ENCODE results near the gene SRCIN1. TPM values are rescaled to one million over a fixed set of nuclear protein-coding genes. Genes with fewer than 3 reads are reported as not detected.
"Not testable (repeated sequence)": the region's sequence is repeated elsewhere in the genome, so short reads cannot be mapped to it uniquely, and the experiment has no call there.

SRCIN1 gene
- total RNA-seq, 3 donors from 2014 or later, result 2.3 to 7.0 (median 2.5) TPM

DNA sequence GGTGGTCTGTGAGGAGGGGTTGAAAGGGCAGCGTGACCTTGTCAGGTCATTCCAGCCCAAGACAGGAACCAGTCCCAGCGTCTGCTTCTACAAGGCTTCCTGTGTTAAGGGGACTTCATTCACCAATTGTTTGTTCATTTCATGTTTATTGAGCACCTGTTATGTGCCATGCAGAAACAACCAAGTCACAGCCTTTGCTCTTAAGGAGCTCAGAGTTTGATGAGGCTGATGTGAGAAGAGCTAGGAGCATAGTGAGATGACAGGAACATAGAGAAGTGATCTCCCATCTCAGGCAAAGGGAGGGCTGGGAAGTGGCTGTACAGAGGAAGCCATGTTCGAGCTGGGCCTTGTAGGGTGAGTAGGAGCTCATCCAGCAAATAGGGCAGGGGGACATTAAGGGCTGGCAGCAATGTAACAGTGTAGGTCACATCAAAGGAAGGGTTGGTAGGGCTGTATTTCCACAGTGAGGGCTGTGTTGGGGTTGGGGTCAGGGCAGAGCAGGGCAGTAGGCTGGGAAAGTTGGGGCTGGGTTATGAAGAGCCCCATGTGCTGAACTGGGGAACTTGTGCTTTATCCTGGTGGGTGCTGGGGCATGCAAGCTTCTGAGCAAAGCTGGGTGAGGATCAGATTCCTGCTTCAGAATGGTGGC is 97.7 kb downstream of the SRCIN1 start:
- no peaks in the 10 kb centered on the region for H3K36me3 ChIP-seq (ENCODE audit: low read depth)
- DNase-seq (no peak), ATAC-seq (no peak)
- TF ChIP-seq, protein P1, sequence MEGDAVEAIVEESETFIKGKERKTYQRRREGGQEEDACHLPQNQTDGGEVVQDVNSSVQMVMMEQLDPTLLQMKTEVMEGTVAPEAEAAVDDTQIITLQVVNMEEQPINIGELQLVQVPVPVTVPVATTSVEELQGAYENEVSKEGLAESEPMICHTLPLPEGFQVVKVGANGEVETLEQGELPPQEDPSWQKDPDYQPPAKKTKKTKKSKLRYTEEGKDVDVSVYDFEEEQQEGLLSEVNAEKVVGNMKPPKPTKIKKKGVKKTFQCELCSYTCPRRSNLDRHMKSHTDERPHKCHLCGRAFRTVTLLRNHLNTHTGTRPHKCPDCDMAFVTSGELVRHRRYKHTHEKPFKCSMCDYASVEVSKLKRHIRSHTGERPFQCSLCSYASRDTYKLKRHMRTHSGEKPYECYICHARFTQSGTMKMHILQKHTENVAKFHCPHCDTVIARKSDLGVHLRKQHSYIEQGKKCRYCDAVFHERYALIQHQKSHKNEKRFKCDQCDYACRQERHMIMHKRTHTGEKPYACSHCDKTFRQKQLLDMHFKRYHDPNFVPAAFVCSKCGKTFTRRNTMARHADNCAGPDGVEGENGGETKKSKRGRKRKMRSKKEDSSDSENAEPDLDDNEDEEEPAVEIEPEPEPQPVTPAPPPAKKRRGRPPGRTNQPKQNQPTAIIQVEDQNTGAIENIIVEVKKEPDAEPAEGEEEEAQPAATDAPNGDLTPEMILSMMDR (IDR thresholded peaks at IDR 0.05), result no peak
- H3K9me3 ChIP-seq, result no peaks in the 10 kb centered on the region
- no peak overlapping the region for H3K4me3 ChIP-seq
- intact Hi-C loops (cut with DNase I, micrococcal nuclease), result no loop called here
- H3K4me1 ChIP-seq (ENCODE audit: low read depth), result peaks cover 13% of the 10 kb centered on the region

DNA sequence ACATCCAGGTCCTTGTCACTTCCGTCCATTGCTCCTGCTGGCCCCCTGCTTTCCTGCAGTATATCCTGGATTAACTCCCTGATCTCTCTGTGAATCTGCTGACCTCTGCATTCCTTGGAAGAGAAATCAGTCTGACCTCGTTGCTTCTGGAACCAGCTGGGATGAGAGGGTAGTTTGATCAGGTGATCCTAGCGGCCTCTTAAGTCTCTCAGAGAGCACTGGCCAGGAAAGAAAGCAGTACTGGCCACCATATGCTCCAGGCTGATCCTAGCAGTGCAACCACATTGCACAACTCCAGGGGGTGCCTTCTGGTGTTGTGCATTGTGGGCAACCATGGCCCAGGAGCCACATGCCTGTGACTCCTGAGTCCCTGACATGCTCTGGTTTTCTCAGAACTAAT is 98.3 kb downstream of the SRCIN1 start:
- ATAC-seq (no peak), DNase-seq (no peak)
- no peaks in the 10 kb centered on the region for H3K36me3 ChIP-seq (ENCODE audit: low read depth)
- H3K4me1 ChIP-seq (ENCODE audit: low read depth), result peaks cover 13% of the 10 kb centered on the region
- intact Hi-C loops (cut with DNase I, micrococcal nuclease), result no loop called here
- no peak overlapping the region for H3K4me3 ChIP-seq
- no peaks in the 10 kb centered on the region for H3K9me3 ChIP-seq
- TF ChIP-seq, protein P1 (IDR thresholded peaks at IDR 0.05), result no peak

DNA sequence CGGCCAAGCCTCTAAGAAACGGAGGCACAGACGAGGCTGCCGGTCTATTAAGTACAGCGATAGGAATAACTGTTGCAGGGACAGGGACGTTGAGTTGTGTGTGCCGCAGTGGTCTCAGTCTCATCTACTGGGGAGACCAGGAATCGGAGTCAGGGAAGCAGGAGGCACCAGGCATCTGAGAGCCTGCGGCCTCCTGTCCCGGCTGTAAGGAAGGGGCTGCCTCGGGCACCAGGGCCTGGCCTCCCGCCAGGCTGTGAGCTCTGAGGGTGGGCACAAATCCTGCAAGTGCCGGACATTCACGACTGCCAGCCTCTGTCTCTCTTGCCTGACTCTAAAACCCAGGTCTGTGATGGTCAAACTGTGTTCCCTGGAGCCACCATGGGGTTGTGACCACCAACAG is 101.5 kb downstream of the SRCIN1 start:
- TF ChIP-seq, protein P1 (IDR thresholded peaks at IDR 0.05), result no peak
- no peaks in the 10 kb centered on the region for H3K9me3 ChIP-seq
- ATAC-seq (no peak), DNase-seq (no peak)
- H3K36me3 ChIP-seq (ENCODE audit: low read depth), result no peaks in the 10 kb centered on the region
- H3K4me1 ChIP-seq (ENCODE audit: low read depth), result no peaks in the 10 kb centered on the region
- no peak overlapping the region for H3K4me3 ChIP-seq
- intact Hi-C loops (cut with DNase I, micrococcal nuclease), result no loop called here

DNA sequence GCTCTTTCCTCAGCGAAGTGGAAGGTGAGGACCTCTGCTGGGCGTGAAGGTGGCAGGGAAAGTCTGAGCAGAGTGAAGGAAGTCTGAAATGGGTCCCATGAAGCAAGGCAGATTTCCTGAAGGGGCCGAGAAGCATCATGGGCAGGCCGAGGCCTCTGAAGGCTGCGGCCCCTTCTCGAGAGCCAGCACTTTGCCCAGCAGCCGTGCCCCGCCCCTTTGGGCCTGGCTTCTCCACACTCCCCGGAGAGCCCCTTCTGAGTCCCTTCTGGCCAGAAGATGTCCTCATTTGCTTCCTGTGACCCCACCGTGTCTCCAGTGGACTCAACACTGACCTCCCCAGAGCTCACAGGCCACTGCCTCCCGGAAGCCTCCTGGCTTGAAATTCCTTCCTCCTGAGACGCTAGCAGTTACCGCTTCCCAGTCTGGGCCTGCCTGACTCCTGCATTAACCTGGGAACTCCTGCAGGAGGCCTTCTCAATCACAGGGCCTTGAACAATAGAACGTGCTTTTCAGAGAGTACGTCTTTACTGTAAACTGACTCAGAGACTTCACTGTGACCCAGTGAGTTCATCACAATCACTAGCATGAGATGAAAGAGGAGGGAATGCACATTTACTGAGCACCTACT is 102.4 kb downstream of the SRCIN1 start:
- H3K4me1 ChIP-seq (ENCODE audit: low read depth); H3K4me3 ChIP-seq; intact Hi-C loops (cut with DNase I, micrococcal nuclease); DNase-seq; ATAC-seq; H3K9me3 ChIP-seq; H3K36me3 ChIP-seq (ENCODE audit: low read depth): not testable (repeated sequence)

DNA sequence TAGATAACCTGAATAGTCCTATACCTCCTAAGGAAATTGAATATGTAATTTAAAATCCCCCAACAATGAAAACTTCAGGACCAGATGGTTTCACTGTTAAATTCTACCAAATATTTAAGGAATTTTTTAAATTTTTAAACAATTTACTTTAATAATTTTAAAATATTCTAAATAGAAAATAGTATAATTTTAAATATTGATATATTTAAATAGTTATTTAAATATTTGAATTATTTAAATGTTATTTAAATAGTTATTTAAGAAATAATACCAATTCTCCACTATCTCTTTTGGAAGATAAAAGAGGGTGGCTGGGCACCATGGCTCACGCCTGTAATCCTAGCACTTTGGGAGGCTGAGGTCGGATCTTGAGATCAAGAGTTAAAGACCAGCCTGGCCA is 104.0 kb downstream of the SRCIN1 start:
- ATAC-seq; H3K4me1 ChIP-seq (ENCODE audit: low read depth); DNase-seq; intact Hi-C loops (cut with DNase I, micrococcal nuclease); H3K9me3 ChIP-seq; H3K4me3 ChIP-seq; H3K36me3 ChIP-seq (ENCODE audit: low read depth): not testable (repeated sequence)

DNA sequence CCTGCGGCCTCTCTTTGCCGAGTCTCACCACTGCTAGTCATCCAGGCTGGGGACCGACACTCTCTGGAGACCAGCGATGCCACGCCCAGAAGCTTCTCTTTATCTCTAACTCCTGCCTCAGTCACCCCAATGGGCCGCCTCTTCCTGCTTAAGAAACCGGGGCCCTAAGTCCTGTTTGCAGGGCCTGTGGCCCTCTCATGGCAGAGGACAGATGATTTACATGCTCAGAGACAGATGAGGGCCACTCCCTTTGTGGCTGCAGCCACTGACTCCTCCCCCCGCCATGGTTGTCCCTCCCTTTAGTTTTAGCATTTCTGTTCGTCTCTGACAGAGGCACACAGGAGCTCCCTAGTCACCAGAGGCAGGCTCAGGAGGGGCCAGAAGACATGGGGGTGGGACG is 106.5 kb downstream of the SRCIN1 start:
- H3K9me3 ChIP-seq; H3K36me3 ChIP-seq (ENCODE audit: low read depth); DNase-seq; ATAC-seq; H3K4me3 ChIP-seq; H3K4me1 ChIP-seq (ENCODE audit: low read depth): not testable (repeated sequence)
- intact Hi-C loops (cut with DNase I, micrococcal nuclease), result loop anchor here in 1 of 2 donors (10.0 kb wide), 1 partner anchor 166 kb away; no protein-coding TSS in a partner anchor

DNA sequence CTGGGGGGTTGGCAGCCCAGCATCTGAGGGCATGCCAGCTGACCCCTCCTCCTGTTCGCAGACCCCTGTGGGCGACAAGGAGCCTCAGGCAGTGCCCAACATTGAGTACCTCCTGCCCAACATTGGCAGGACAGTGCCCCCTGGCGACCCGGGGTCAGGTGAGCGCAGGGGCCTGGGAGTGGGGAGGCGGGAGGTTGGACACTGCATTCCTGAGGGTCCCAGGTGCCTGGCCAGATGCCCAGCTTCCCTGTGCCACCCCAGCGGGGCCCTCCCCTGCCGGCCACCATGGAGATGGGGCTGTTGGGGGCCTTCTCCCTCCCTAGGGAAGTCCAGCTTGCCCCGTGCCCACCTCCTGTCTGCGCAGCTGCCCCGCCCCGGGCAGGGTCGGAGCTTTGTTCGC is 107.4 kb downstream of the SRCIN1 start:
- TF ChIP-seq, protein P1 (IDR thresholded peaks at IDR 0.05), result no peak
- DNase-seq (no peak), ATAC-seq (no peak)
- Histone ChIP-seq H3K4me1 (ENCODE audit: low read depth) (no peaks in the 10 kb centered on the region), H3K9me3 (no peaks in the 10 kb centered on the region), H3K36me3 (ENCODE audit: low read depth) (no peaks in the 10 kb centered on the region), H3K4me3 (no peak overlapping the region)
- intact Hi-C loops (cut with DNase I, micrococcal nuclease), result loop anchor here in 1 of 2 donors (10.0 kb wide), 1 partner anchor 166 kb away; no protein-coding TSS in a partner anchor

DNA sequence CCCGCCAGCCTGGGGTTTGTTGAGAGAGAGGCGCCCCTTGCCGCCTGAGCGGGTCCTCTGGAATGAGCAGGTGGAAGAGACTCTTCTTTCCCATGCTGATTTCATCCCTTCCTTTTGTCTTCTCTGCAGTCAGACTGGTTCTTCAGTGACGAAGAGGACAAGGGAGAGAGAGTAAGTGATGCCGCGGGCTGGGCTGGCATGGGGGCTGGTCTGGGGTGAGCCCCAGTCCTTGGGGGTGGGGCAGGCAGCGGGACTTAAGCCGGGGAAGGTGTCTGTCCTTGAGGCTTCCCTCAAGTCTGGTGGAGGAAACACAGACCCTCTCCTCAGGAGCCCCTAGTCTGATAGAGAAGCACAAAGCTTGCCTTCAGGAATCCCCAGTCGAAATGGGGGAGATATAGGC is 108.1 kb downstream of the SRCIN1 start:
- DNase-seq; H3K4me1 ChIP-seq (ENCODE audit: low read depth); H3K4me3 ChIP-seq; H3K36me3 ChIP-seq (ENCODE audit: low read depth); H3K9me3 ChIP-seq; ATAC-seq: not testable (repeated sequence)
- intact Hi-C loops (cut with DNase I, micrococcal nuclease), result loop anchor here in 1 of 2 donors (10.0 kb wide), 1 partner anchor 167 kb away; no protein-coding TSS in a partner anchor

DNA sequence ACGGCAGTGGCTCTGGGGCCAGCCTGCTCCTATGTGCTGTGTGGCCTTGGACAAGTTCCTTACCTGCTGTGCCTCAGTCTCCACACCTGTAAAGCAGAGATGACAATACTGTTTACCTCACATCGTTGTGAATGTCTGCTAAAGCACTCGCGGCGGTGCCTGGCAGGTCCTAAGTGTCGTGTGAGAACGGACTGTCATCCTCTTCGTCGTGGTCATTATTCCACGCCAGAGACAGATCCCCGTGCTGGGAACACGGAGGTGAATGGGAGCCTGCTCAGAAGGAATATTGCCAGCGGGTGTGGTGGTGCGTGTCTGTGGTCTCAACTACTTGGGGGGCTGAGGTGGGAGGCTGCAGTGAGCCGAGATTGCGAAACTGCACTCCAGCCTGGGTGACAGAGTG is 111.6 kb downstream of the SRCIN1 start:
- intact Hi-C loops (cut with DNase I, micrococcal nuclease), result loop anchor here in 1 of 2 donors (10.0 kb wide), 1 partner anchor 171 kb away; no protein-coding TSS in a partner anchor
- H3K9me3 ChIP-seq; H3K4me1 ChIP-seq (ENCODE audit: low read depth); ATAC-seq; DNase-seq; H3K36me3 ChIP-seq (ENCODE audit: low read depth); H3K4me3 ChIP-seq: not testable (repeated sequence)
